ENCODE data around the gene SGMS1.

SGMS1 gene

DNA sequence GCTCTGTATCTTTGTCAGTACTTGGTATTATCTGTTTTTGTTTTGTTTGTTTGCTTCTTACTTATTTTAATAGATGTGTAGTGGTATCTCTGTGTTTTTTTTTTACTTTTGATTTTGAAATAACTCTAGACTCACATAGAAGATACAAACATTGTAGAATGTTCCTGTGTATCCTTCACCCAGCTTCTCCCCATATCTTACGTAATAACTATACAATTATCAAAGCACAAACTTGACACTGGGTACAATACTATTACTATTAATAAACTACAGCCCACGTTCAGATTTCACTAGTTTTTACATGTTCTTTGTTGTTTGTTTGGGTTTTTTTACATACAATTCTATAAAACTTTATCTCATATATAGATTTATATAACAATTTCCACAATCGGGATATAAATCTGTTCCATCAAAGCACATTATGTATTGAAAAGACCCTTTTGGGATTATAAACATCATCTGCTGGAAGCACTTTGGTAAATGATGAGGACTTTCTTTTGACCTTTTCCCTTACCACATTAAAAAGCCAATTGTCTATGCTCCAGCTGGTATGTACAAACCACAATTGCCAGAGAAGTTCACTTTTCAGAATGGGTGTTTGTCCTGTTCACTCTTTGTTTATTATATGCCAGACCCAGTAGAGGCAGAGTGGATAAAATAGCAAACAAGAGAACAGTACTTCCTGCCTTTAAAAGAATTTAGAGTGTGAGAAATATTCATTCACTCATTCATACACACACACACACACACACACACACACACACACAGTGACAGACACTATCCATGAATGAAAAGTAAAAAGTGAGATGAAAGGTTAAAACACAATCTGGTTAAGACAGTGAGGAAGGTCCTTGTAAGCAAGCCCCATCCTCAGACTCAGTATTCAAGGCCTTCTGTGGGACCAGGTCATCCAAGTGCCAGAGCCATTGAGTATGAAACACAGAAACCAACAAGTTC lies 113.0 kb downstream of the SGMS1 start:
- no peak overlapping the region; the same call in 1 of the 2 replicates for H3K4me2 ChIP-seq
- no peaks in the 10 kb centered on the region for H3K36me3 ChIP-seq (ENCODE audit: insufficient read depth)
- H4K20me1 ChIP-seq (ENCODE audit: insufficient read depth), result no peaks in the 10 kb centered on the region
- no peak overlapping the region for H3K9ac ChIP-seq
- no peak for TF ChIP-seq CTCF (conservative IDR thresholded peaks at IDR 0.05; ENCODE audit: low read depth, low read length)
- no peak overlapping the region for H3K27ac ChIP-seq
- no peaks in the 10 kb centered on the region for H3K27me3 ChIP-seq (ENCODE audit: insufficient read depth, low read depth)
- H3K79me2 ChIP-seq (ENCODE audit: insufficient read depth, low read depth), result peaks cover 3% of the 10 kb centered on the region; the same call in 1 of the 2 replicates
- H3K4me3 ChIP-seq (IDR thresholded peaks at IDR 0.05; ENCODE audit: insufficient read depth, low read depth, low read length), result no peak overlapping the region
- no peak overlapping the region for H2AFZ ChIP-seq (ENCODE audit: low read depth)
- peaks cover 46% of the 10 kb centered on the region for H3K4me1 ChIP-seq (ENCODE audit: low read depth, poor library complexity, severe bottlenecking)

- Histone ChIP-seq H3K4me2 (no peak overlapping the region), H3K27ac (no peak overlapping the region; the same call in 1 of the 2 replicates), H3K9ac (no peak overlapping the region), H2AFZ (ENCODE audit: low read depth) (no peak overlapping the region), H3K4me3 (IDR thresholded peaks at IDR 0.05; ENCODE audit: insufficient read depth, low read depth, low read length) (no peak overlapping the region), H3K4me1 (ENCODE audit: low read depth, poor library complexity, severe bottlenecking) (peaks cover 58% of the 10 kb centered on the region), H4K20me1 (ENCODE audit: insufficient read depth) (no peaks in the 10 kb centered on the region), H3K79me2 (ENCODE audit: insufficient read depth, low read depth) (peaks cover 3% of the 10 kb centered on the region; the same call in 1 of the 2 replicates), H3K27me3 (ENCODE audit: insufficient read depth, low read depth) (no peaks in the 10 kb centered on the region), H3K36me3 (ENCODE audit: insufficient read depth) (no peaks in the 10 kb centered on the region)
- TF ChIP-seq CTCF (conservative IDR thresholded peaks at IDR 0.05; ENCODE audit: low read depth, low read length), result no peak
Measured at GRCh38 chr10:50508315-50509051, 115.3 kb downstream of the SGMS1 start.

DNA sequence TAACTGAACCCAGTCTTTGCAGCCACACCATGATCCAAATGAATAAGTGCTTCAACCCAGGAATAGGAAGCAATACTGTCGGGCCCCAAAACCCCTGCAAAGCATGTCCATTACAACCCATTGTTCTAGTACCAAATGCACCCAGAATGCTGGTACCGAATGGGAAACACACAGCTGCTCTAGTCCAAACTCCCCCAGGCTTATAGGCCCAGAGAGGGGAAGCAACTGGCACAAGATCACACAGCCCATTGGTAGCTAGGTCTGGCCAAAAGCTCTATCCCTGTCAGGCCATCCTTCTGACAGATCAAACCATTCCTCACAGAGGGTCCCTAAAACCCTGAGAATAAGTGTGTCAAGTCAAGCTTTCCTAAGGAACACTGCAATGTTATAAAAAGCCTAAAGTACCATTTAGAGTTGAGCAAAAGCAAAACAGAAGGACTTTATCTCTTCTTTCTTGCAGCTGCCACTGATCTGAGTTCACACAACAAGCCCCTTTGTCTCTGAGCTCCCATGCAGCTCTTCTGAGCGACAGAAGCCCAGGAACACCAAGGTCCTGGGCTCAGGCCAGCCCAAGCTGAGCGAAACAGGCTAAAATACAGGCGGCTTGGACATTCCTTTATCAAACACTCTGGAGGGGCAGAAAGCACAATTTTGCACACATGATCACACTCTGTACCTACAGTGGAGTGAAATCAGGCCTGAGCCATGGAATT lies 116.7 kb downstream of the SGMS1 start:
- H3K4me1 ChIP-seq (ENCODE audit: low read depth, poor library complexity, severe bottlenecking), result peaks cover 57% of the 10 kb centered on the region
- peaks cover 3% of the 10 kb centered on the region; the same call in 1 of the 2 replicates for H3K79me2 ChIP-seq (ENCODE audit: insufficient read depth, low read depth)
- no peak overlapping the region for H3K4me2 ChIP-seq

More for the DNA sequence above, 116.7 kb downstream of the SGMS1 start:
- H2AFZ ChIP-seq (ENCODE audit: low read depth), result no peak overlapping the region
- no peaks in the 10 kb centered on the region for H3K36me3 ChIP-seq (ENCODE audit: insufficient read depth)
- TF ChIP-seq CTCF (conservative IDR thresholded peaks at IDR 0.05; ENCODE audit: low read depth, low read length), result no peak
- no peaks in the 10 kb centered on the region for H4K20me1 ChIP-seq (ENCODE audit: insufficient read depth)
- no peak overlapping the region for H3K9ac ChIP-seq
- no peak overlapping the region for H3K27ac ChIP-seq
- no peaks in the 10 kb centered on the region for H3K27me3 ChIP-seq (ENCODE audit: insufficient read depth, low read depth)
- no peak overlapping the region for H3K4me3 ChIP-seq (IDR thresholded peaks at IDR 0.05; ENCODE audit: insufficient read depth, low read depth, low read length)

Measured in KMS-11 (cell line).